ENCODE measurements around the gene C11orf24. TPM values are rescaled to one million over a fixed set of nuclear protein-coding genes. Genes with fewer than 3 reads are reported as not detected.
A peak's percentile ranks its signal among the peaks of the same experiment; 100 is the strongest.

C11orf24 gene
- total RNA-seq, 3 donors from 2014 or later: 51.8 to 83.2 (median 53.2) TPM

GRCh38 chr11:68313574-68314202 is 41.9 kb upstream of the C11orf24 start:
- no peak for TF ChIP-seq CTCF (IDR thresholded peaks at IDR 0.05)
- DNase-seq (peak in 2 of 3 donors; percentile 39 to 50), ATAC-seq (peak; percentile 12)
- Histone ChIP-seq H3K4me1 (ENCODE audit: low read depth) (peaks cover 43% of the 10 kb centered on the region), H3K36me3 (ENCODE audit: low read depth) (no peaks in the 10 kb centered on the region), H3K4me3 (peak overlapping the region; percentile 42), H3K9me3 (no peaks in the 10 kb centered on the region)
- intact Hi-C loops (cut with DNase I, micrococcal nuclease): loop anchor here in 1 of 2 donors (10.0 kb wide), 1 partner anchor 71 kb away; no protein-coding TSS in a partner anchor

GRCh38 chr11:68312780-68313573 is 41.2 kb upstream of the C11orf24 start:
- intact Hi-C loops (cut with DNase I, micrococcal nuclease): loop anchor here in 1 of 2 donors (10.0 kb wide), 1 partner anchor 72 kb away; no protein-coding TSS in a partner anchor
- no peaks in the 10 kb centered on the region for H3K9me3 ChIP-seq
- TF ChIP-seq CTCF (IDR thresholded peaks at IDR 0.05): no peak
- H3K4me1 ChIP-seq (ENCODE audit: low read depth): peaks cover 43% of the 10 kb centered on the region
- ATAC-seq: peak; percentile 39
- H3K36me3 ChIP-seq (ENCODE audit: low read depth): no peaks in the 10 kb centered on the region
- H3K4me3 ChIP-seq: peak overlapping the region; percentile 42
- peak; percentile 46 to 64 (median 58) for DNase-seq

GRCh38 chr11:68312117-68312779 is 40.5 kb upstream of the C11orf24 start, which contains the start of gene LRP5:
Gene LRP5 (plus strand): TSS chr11:68312591. CDS start chr11:68312715, 124 bp downstream.
- intact Hi-C loops (cut with DNase I, micrococcal nuclease): loop anchor here in 1 of 2 donors (10.0 kb wide), 1 partner anchor 73 kb away; no protein-coding TSS in a partner anchor
- H3K4me1 ChIP-seq (ENCODE audit: low read depth): peaks cover 38% of the 10 kb centered on the region
- no peak for TF ChIP-seq CTCF (IDR thresholded peaks at IDR 0.05)
- ATAC-seq: peak; percentile 50
- H3K36me3 ChIP-seq (ENCODE audit: low read depth): no peaks in the 10 kb centered on the region
- DNase-seq: peak in 2 of 3 donors; percentile 57 to 78
- peak within 1 kb of the TSS; percentile 42 for H3K4me3 ChIP-seq
- H3K9me3 ChIP-seq: no peaks in the 10 kb centered on the region

- H3K4me3 ChIP-seq: no peak overlapping the region
Observed at GRCh38 chr11:68311160-68312116, 39.7 kb upstream of the C11orf24 start.

More at GRCh38 chr11:68311160-68312116, 39.7 kb upstream of the C11orf24 start:
- DNase-seq: peak in 2 of 3 donors; percentile 22 to 42
- Histone ChIP-seq H3K9me3 (no peaks in the 10 kb centered on the region), H3K36me3 (ENCODE audit: low read depth) (no peaks in the 10 kb centered on the region), H3K4me1 (ENCODE audit: low read depth) (peaks cover 30% of the 10 kb centered on the region)
- intact Hi-C loops (cut with DNase I, micrococcal nuclease): loop anchor here in 1 of 2 donors (10.0 kb wide), 1 partner anchor 73 kb away; no protein-coding TSS in a partner anchor
- ATAC-seq: no peak
- no peak for TF ChIP-seq CTCF (IDR thresholded peaks at IDR 0.05)
